Natural killer cell (primary cell): ENCODE results near the gene SV2A. TPM values are rescaled to one million over a fixed set of nuclear protein-coding genes. Genes with fewer than 3 reads are reported as not detected.
"Not testable (repeated sequence)": the region's sequence is repeated elsewhere in the genome, so short reads cannot be mapped to it uniquely, and the experiment has no call there.

Experiments
- ATAC-seq, 3 donors: fragments of 150-1000 bp in 2 of 3; fragments of 200-7000 bp in 1 of 3; cut with Tn5 transposase; 1 replicate in 1 of 3; 2 replicates in 2 of 3; pipeline ENCODE4 v1.10.0; 2021; ENCODE audit warnings: mild to moderate bottlenecking in 2 of 3, moderate library complexity in 2 of 3
- DNase-seq, 2 donors: peaks; one replicate each; pipeline versions ENCODE4 v3.0.0 to v3.0.0-alpha.2; 2013 to 2021; ENCODE audit warnings: mixed read lengths in 1 of 2
- H3K27ac ChIP-seq: one replicate; pipeline ENCODE4 v1.5.1; 2013; ENCODE audit warnings: mild to moderate bottlenecking, low read length
- H3K27me3 ChIP-seq: one replicate; pipeline ENCODE4 v1.6.1; 2013; ENCODE audit warnings: low read length; ENCODE audit not compliant: control insufficient read depth, insufficient read depth
- H3K36me3 ChIP-seq: one replicate; pipeline ENCODE4 v1.6.1; 2013; ENCODE audit warnings: low read length; ENCODE audit not compliant: control insufficient read depth, insufficient read depth
- H3K4me1 ChIP-seq: one replicate; pipeline ENCODE4 v1.6.1; 2013; ENCODE audit warnings: low read length; ENCODE audit not compliant: control insufficient read depth, insufficient read depth
- H3K4me3 ChIP-seq: one replicate; pipeline ENCODE4 v1.5.1; 2013; ENCODE audit warnings: low read length
- H3K9me3 ChIP-seq: one replicate; pipeline ENCODE4 v1.6.1; 2013; ENCODE audit warnings: low read length; ENCODE audit not compliant: control insufficient read depth, insufficient read depth
- H3K27ac Mint-ChIP-seq, 2 donors: one replicate each; pipeline ENCODE4 v1.8.0; 2022; ENCODE audit warnings: mild to moderate bottlenecking in 2 of 2, mixed read lengths in 2 of 2, moderate library complexity in 1 of 2
- H3K27me3 Mint-ChIP-seq, 2 donors: one replicate each; pipeline ENCODE4 v1.8.0; 2022; ENCODE audit warnings: low read depth in 2 of 2, mixed read lengths in 2 of 2
- H3K36me3 Mint-ChIP-seq: one replicate; pipeline ENCODE4 v1.8.0; 2022; ENCODE audit warnings: mixed read lengths
- H3K4me1 Mint-ChIP-seq, 2 donors: one replicate each; pipeline ENCODE4 v1.8.0; 2022; ENCODE audit warnings: mixed read lengths in 2 of 2
- H3K4me3 Mint-ChIP-seq: one replicate; pipeline ENCODE4 v1.8.0; 2022; ENCODE audit warnings: mild to moderate bottlenecking, moderate library complexity, mixed read lengths
- H3K9me3 Mint-ChIP-seq, 2 donors: one replicate each; pipeline ENCODE4 v1.8.0; 2022; ENCODE audit warnings: mixed read lengths in 2 of 2
- WGBS: methylation state at CpG from one replicate; pipeline ENCODE4 v1.1.7; 2013; ENCODE audit warnings: missing lambda C conversion rate; ENCODE audit not compliant: insufficient coverage; 5-methylcytosine and 5-hydroxymethylcytosine counted together
- intact Hi-C: fragments of 100-400 bp; cut with micrococcal nuclease; formaldehyde crosslinking; loops from one replicate; pipeline ENCODE4 v1.14.2; 2022
- total RNA-seq, 4 donors: library from RNA; stranded (reverse); fragments of 120-200 nt in 1 of 4; gene quantifications; one replicate each; pipeline versions ENCODE4 v1.2.3 to v1.2.4, GENCODE V29; 2013 to 2022
- TF ChIP-seq, protein P1 (sequence below): fragments of 200-600 bp; IDR thresholded peaks from one replicate; pipeline ENCODE4 v1.8.0; 2022; ENCODE audit warnings: antibody characterized with exemption

The SV2A gene
- total RNA-seq, 3 donors from 2014 or later (not counting 1 experiment from before 2014, with no cell fraction given) = 0.73 to 3.9 (median 1.3) TPM

DNA sequence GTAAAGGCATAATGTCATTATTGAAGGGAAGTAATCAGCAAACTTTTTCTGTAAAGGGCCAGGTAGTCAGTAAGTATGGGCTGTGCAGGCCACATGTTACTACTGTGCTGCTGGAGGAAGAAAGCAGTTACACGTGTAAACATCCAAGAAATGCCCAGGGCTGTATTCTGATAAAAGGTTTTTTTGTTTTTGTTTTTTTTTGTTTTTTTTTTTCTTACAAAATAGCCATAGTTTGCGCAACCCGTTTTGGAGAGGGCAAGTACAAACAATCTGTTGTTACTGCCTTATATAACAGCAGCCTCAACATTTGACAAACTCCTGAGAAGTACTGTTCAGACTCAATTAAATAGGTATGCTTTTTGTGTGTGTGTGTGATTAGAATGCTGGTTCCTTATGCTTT, 45.7 kb upstream of the SV2A start:
- H3K9me3 ChIP-seq = no peaks in the 10 kb centered on the region
- intact Hi-C loops = no loop called here
- no peaks in the 10 kb centered on the region for H3K9me3 Mint-ChIP-seq
- peaks cover 12% of the 10 kb centered on the region for H3K36me3 Mint-ChIP-seq
- ATAC-seq = no peak
- H3K36me3 ChIP-seq = peaks cover 37% of the 10 kb centered on the region
- peaks cover 0 to 9% of the 10 kb centered on the region in 2 donors for H3K4me1 Mint-ChIP-seq
- WGBS = 75% methylated on average over 1 of the region's 3 CpGs
- no peak for DNase-seq
- peak overlapping the region in 1 of 2 donors; percentile 37 for H3K27ac Mint-ChIP-seq
- H3K4me1 ChIP-seq = no peaks in the 10 kb centered on the region
- H3K27me3 Mint-ChIP-seq = no peaks in the 10 kb centered on the region
- no peak overlapping the region for H3K4me3 Mint-ChIP-seq
- H3K27me3 ChIP-seq = no peaks in the 10 kb centered on the region
- TF ChIP-seq, protein P1, sequence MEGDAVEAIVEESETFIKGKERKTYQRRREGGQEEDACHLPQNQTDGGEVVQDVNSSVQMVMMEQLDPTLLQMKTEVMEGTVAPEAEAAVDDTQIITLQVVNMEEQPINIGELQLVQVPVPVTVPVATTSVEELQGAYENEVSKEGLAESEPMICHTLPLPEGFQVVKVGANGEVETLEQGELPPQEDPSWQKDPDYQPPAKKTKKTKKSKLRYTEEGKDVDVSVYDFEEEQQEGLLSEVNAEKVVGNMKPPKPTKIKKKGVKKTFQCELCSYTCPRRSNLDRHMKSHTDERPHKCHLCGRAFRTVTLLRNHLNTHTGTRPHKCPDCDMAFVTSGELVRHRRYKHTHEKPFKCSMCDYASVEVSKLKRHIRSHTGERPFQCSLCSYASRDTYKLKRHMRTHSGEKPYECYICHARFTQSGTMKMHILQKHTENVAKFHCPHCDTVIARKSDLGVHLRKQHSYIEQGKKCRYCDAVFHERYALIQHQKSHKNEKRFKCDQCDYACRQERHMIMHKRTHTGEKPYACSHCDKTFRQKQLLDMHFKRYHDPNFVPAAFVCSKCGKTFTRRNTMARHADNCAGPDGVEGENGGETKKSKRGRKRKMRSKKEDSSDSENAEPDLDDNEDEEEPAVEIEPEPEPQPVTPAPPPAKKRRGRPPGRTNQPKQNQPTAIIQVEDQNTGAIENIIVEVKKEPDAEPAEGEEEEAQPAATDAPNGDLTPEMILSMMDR = no peak
- no peak overlapping the region for H3K4me3 ChIP-seq
- no peak overlapping the region for H3K27ac ChIP-seq

DNA sequence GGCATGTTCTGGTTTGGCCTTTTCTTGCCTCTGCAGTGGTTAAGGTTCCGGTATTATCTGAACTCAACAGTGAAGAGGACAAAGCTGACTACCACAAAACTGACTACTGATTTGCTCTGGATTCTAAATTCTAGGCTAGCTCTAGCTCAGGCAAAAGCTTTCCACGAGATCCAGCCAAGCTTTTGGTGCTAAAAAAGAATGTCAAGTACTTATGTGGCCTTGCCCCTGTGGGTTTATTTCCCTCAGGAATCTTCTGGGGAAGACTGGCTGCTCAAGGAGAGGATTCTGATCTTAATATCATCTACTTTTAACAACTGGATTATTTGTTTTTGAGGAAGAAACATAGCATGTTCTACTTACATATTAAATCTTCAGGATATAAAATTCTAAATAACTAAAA, 45.1 kb upstream of the SV2A start:
- peaks cover 12% of the 10 kb centered on the region for H3K36me3 Mint-ChIP-seq
- ATAC-seq (no peak), DNase-seq (no peak)
- H3K4me1 Mint-ChIP-seq = peaks cover 0 to 9% of the 10 kb centered on the region in 2 donors
- intact Hi-C loops = loop anchor here (1.0 kb wide), 4 partner anchors 88 to 259 kb away; no protein-coding TSS in a partner anchor
- Histone ChIP-seq H3K27me3 (no peaks in the 10 kb centered on the region), H3K27ac (no peak overlapping the region), H3K4me3 (no peak overlapping the region), H3K4me1 (no peaks in the 10 kb centered on the region), H3K36me3 (peaks cover 37% of the 10 kb centered on the region), H3K9me3 (no peaks in the 10 kb centered on the region)
- TF ChIP-seq, protein P1 = no peak
- peak overlapping the region in 1 of 2 donors; percentile 37 for H3K27ac Mint-ChIP-seq
- H3K9me3 Mint-ChIP-seq = no peaks in the 10 kb centered on the region
- H3K4me3 Mint-ChIP-seq = no peak overlapping the region
- no peaks in the 10 kb centered on the region for H3K27me3 Mint-ChIP-seq
- WGBS = 87% methylated on average over 2 of the region's 2 CpGs

DNA sequence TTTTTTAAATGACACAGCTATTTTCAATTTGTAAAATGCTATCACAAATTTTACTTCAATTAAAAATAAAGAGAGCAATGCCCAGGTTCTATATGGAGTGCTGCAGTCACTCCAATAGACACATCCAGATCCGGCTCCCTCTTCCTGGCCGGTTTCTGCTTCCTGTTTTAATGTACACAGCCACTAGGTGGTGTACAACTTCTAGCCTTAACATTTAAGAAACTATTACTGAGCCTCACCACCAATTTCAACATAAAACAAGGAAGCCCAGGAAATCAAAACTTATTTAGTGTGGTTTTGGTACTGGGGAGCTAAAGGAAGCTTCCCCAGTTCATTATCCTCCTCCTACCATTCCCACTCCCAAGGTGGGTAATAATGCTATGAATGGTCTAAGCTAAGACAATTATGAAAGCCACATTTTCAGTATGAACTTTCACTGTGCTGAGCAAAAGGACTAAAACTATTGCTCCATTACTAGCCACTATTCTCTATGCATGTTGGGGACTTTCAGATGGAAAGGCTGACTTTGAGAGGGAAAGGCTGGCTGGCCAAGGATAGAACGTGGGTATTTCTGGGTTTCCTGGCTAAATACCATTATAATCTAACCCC, 44.5 kb upstream of the SV2A start:
- TF ChIP-seq, protein P1 = peak; percentile 86
- DNase-seq = peak in 1 of 2 donors; percentile 80
- H3K27ac Mint-ChIP-seq = peak overlapping the region in 1 of 2 donors; percentile 37
- peaks cover 32% of the 10 kb centered on the region for H3K36me3 ChIP-seq
- H3K9me3 Mint-ChIP-seq = no peaks in the 10 kb centered on the region
- peaks cover 0 to 9% of the 10 kb centered on the region in 2 donors for H3K4me1 Mint-ChIP-seq
- ATAC-seq = peak; percentile 79 to 93 (median 81)
- no peaks in the 10 kb centered on the region for H3K9me3 ChIP-seq
- intact Hi-C loops = loop anchor here (1.0 kb wide), 4 partner anchors 88 to 259 kb away; no protein-coding TSS in a partner anchor
- H3K4me3 ChIP-seq = no peak overlapping the region
- H3K4me1 ChIP-seq = no peaks in the 10 kb centered on the region
- H3K27me3 Mint-ChIP-seq = no peaks in the 10 kb centered on the region
- H3K36me3 Mint-ChIP-seq = peaks cover 12% of the 10 kb centered on the region
- 3% methylated on average over 2 of the region's 3 CpGs for WGBS
- no peaks in the 10 kb centered on the region for H3K27me3 ChIP-seq
- H3K27ac ChIP-seq = no peak overlapping the region
- no peak overlapping the region for H3K4me3 Mint-ChIP-seq

DNA sequence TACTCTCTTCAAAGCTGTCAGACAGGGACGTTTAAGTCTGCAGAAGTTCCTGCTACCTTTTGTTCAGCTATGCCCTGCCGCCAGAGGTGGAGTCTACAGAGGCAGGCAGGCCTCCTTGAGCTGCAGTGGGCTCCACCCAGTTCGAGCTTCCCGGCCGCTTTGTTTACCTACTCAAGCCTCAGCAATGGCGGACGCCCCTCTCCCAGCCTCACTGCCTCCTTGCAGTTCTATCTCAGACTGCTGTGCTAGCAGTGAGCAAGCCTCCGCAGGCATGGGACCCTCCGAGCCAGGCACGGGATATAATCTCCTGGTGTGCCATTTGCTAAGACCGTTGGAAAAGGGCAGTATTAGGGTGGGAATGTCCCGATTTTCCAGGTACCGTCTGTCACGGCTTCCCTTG, 39.9 kb upstream of the SV2A start:
- H3K36me3 Mint-ChIP-seq, H3K4me1 ChIP-seq, H3K4me1 Mint-ChIP-seq, ATAC-seq, DNase-seq, H3K9me3 Mint-ChIP-seq, H3K27ac Mint-ChIP-seq, H3K27ac ChIP-seq, intact Hi-C loops, H3K36me3 ChIP-seq, H3K27me3 Mint-ChIP-seq, H3K9me3 ChIP-seq, H3K4me3 Mint-ChIP-seq, H3K27me3 ChIP-seq, H3K4me3 ChIP-seq: not testable (repeated sequence)
- 95% methylated on average over 14 of the region's 14 CpGs for WGBS
